Measurements from ENCODE around the gene KLHDC7B.
"Not testable (repeated sequence)": the region's sequence is repeated elsewhere in the genome, so short reads cannot be mapped to it uniquely, and the experiment has no call there.

KLHDC7B gene

GRCh38 chr22:50518606-50519005, 27.1 kb upstream of the KLHDC7B start:
- no peak for DNase-seq

GRCh38 chr22:50519151-50519550, 26.5 kb upstream of the KLHDC7B start:
- DNase-seq, result no peak

- not testable (repeated sequence) for DNase-seq
Measured at GRCh38 chr22:50520184-50520583, 25.5 kb upstream of the KLHDC7B start.

DNA sequence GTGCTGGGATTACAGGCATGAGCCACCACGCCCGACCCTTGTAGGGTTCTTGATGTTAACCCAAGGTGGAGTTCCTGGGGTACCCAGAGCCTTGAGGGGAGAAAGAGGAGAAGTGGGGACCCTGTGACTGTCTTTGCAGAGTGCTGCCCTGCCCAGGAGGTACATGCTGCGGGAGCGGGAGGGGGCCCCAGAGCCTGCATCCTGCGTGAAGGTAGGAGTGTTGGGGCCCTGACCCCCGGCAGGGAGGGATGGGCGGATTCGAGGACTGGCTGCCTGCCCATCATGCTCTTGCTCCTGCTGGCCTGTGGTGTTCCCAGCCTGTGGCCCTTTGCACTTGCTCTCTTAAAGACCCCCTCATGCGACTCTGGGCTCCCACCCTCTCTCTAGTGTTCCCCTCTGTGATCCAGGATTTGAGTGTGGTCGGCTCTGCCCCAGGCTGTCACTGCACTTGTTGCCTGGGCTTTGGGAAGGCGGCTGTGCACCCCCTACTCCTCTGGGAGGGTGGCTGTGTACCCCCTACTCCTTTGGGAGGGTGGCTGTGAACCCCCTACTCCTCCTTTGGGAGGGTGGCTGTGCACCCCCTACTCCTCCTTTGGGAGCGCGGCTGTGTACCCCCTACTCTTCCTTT, 24.8 kb upstream of the KLHDC7B start:
- no peak for DNase-seq

DNA sequence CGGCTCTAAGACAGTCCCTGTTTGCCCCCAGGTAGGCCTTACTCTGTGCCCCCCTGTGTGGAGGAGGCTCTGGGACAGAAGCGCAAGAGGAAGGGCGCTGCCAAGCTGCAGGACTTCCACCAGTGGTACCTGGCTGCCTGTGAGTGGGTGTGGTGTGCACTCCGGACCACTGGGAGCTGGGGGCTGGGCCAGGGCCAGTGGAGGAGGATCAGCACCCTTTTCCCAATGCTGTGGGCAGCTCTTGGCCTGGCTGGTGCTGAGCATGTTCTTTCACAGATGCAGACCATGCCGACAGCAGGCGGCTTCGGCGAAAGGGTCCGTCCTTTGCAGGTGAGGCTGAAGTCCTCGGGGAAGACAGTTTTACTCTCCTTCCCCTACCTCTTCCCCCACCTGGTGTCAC, 24.0 kb upstream of the KLHDC7B start:
- no peak for DNase-seq

- DNase-seq, result no peak
Measured at GRCh38 chr22:50522208-50522805, 23.4 kb upstream of the KLHDC7B start.

GRCh38 chr22:50522806-50523438, 22.8 kb upstream of the KLHDC7B start:
- no peak for DNase-seq

DNA sequence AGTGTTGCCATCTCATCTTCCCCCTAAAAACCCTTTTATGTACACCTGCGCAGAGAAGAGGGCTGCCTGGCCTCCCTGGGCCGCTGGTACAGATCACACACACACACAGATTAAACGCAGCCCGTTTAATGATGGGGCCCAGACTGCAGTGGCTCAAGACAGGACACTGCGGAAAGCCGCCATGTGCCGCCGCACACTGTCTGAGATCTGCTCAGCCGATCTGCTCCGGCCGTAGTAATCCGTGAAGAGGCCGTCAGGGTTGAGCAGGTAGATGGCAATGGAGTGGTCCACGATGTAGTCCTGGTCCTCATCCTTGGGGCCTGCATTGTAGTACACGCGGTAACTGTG, 22.3 kb upstream of the KLHDC7B start:
- no peak for DNase-seq

GRCh38 chr22:50523806-50524675, 21.7 kb upstream of the KLHDC7B start:
- peak; percentile 54 for DNase-seq

DNA sequence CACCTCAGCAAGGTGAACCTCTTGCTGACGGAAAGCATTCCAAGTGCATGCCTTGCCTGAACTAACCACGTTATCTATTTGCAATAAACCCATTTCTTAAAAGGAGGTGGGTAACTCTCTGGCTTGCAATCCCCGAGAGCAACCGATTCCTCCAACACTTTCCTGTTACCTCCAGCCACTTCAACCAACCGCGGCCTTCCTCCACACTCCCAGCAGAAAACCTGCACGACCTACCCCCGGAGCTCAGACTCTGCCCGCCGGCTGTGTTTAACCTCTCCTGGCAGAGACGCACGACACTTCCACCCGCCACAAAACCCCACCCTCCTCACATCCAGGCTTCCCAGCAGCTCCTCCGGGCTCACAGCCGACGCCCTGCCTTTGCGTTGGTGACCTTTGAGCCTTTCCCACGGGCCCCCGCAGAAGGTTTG, 21.0 kb upstream of the KLHDC7B start:
- peak; percentile 59 for DNase-seq

DNA sequence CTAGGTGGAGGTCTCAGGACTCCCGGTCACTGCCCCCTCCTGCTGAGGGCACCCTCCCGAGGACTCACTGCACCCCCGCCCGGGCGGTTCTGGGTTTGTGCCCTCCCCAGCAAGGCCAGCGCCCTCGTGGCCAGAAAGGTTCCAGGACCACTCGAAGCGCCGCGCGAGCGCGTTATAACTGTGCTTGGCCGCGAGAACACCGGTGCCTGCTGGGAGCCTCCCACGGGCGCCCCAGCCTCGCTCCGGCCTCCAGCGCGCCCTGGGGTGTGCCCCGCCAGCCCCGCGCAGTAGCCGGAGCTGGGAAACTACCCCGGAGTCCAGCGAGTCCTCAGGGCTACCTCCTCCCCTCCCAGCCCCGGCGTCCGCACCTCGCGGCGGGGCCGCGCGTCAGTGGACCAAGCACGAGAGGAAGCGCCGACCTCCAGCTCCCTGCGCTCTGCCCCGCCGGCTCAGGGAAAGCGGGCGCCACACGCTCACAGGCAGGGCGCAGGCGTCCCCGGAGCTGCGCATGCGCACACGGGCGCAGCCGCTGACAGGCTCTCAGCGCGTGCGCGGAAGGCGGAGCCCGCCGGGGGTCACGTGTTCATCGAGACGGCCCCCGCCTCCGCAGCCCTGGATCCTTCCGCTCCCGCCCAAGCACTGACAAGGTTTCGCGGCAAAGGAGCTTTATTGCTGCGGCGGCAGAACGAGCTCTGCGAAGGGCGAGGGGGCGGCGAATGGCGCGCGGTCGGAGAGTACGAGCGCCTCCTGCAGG, 20.4 kb upstream of the KLHDC7B start, which contains the start of gene SCO2:
Gene SCO2 (minus strand): TSS at position 495 of the 754 bp plus-strand sequence. CDS start 1,187 bp downstream, outside the sequence.
- DNase-seq, result peak; percentile 96

GRCh38 chr22:50525858-50526107, 19.9 kb upstream of the KLHDC7B start:
- no peak for DNase-seq

- DNase-seq, result peak; percentile 86
Measured at GRCh38 chr22:50526108-50526833, 19.4 kb upstream of the KLHDC7B start.

- DNase-seq, result no peak
Measured at GRCh38 chr22:50526834-50527801, 18.6 kb upstream of the KLHDC7B start.

DNA sequence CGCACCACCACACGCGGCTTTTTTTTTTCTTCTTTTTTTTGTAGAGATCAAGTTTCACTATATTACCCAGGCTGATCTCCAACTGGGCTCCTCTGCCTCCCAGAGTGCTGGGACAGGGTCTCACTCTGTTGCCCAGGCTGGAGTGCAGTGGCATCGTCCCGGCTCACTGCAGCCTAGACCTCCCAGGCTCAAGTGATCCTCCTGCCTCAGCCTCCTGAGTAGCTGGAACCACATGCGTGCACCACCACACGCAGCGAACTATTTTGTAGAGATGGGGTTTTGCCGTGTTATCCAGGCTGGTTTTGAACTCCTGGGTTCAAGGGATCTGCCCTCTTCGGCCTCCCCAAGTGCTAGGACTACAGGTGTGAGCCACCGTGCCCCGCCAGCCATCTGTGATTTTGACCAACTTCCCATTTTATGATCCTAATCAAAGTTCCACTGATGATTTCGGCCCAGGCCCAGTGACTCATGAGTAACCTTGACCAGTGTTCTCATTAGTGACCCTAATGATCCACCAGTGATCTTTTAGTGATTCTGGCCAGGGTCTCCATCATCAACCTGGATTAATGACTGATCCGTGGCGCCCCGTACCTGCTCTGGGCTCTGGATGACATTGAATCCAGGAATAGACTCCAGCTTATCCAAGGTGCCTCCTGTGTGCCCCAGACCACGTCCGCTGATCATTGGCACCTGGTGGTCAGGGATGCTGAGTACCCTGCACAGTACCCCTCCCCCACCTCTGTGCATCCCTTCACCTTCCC, 17.6 kb upstream of the KLHDC7B start:
- DNase-seq, result no peak

DNA sequence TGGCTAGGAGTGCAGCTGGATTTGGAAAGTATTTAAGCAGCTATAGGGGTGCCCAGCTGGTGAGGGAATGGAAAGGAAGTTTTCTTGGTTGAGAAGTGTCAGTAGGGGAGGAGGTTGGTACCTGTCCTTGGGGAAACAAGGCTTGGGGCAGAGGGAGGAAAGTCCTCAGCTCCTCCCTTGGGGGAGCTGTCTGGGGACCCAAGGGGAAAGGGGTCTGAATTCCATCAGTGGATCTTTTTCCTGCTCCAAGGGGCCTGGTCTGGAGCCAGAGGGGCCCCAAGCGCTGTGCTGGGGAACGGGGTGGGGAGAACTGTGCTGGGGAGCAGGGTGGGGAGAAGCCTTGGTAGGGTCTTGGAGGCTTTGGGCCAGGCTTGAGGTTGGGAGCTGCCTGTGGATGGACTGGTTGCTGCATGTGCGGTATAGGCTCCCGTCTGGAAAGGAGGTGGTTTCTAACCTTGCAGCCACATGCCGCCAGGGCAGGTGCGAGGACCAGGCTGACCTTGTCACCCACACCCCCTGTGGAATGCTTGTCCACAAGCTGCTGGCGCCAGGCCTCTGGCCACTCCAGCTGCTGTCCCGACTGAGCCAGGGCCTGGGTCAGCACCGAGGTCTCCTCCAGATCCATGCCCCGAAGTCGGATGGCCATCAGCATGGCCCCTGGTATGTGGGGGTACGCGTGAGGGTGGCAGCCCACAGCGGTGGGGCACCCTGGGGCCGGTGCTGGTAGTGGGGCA, 16.9 kb upstream of the KLHDC7B start:
- no peak for DNase-seq

- DNase-seq, result no peak
Measured at GRCh38 chr22:50529416-50529896, 16.2 kb upstream of the KLHDC7B start.

DNA sequence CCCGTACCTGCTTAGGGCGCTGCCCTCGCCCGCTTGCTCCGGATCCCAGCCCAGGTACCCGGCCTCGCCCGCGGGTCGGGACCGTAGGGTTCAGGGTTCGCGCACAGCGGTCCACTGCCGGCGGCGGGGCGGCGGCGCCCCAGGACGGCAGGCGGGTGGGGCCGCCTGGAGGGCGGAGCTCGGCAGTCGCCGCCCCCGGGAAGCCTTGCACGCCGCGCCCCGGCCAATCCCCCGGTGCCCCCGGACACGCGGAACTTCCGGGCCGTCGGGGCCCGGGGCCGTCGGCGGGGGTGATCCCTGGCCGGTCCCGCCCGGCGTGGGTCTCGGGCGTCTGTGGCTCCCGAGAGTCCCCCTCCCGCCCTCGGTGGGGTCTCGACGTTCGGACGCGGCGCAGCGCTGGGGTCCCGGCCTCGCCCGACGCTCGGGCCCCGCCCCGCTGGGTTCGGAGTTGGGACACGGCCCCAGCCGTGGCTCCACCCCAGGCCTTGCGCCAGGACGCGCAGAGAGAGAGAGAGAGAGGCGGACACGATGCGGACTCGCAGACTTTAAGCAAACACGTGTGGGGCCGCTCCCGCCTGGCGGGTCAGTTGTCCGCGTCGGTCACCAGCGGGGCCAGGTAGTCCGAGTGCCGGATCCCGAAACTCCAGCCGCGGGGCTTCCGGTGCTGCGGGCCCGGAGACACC, 15.7 kb upstream of the KLHDC7B start, which contains the start of gene TYMP:
Gene TYMP (minus strand): TSS at position 116 of the 683 bp plus-strand sequence. CDS start 303 bp downstream, outside the sequence.
- DNase-seq, result no peak

DNA sequence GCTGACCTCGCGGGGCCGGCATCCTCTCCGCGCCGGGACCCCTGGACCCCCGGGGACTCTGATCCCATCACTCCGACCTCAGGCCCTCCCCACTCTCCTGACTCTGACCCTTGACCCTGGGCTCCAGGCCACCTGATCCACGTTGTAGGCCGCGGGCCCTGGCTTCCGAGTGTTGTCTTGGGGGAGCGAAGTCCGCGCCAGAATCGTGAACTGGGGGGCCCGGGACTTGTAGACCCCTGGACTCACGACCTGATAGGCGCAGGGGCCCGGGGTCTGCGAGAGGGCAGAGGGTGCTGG, 15.2 kb upstream of the KLHDC7B start:
- no peak for DNase-seq

Data from NCI-H2171 treated with DMSO at 0.1 percent for 48 hours (cell line).